GM21367 (cell line): Measurements from ENCODE around the gene TMEM132A.

Experiments used
- ATAC-seq: cut with Tn5 transposase; IDR thresholded peaks from one replicate; pipeline ENCODE4 v1.9.1; 2021; ENCODE audit not compliant: unreplicated experiment

The TMEM132A gene

GRCh38 chr11:60924110-60924905 lies at the start of gene TMEM132A:
TMEM132A (plus strand) TSS chr11:60924460; CDS start chr11:60924634, 174 bp downstream.
- no peak for ATAC-seq

GRCh38 chr11:60875366-60876167 lies 48.7 kb upstream of the TMEM132A start:
- no peak for ATAC-seq

- ATAC-seq, result no peak
Measured at GRCh38 chr11:60876168-60876485, 48.1 kb upstream of the TMEM132A start.

- ATAC-seq, result no peak
Measured at GRCh38 chr11:60878245-60879101, 45.8 kb upstream of the TMEM132A start.

GRCh38 chr11:60879104-60879503 lies 45.2 kb upstream of the TMEM132A start:
- no peak for ATAC-seq

GRCh38 chr11:60879971-60880588 lies 44.2 kb upstream of the TMEM132A start:
- ATAC-seq, result no peak

- no peak for ATAC-seq
Measured at GRCh38 chr11:60880643-60881282, 43.5 kb upstream of the TMEM132A start.

- no peak for ATAC-seq
Measured at GRCh38 chr11:60887556-60887955, 36.7 kb upstream of the TMEM132A start.

GRCh38 chr11:60889869-60890311 lies 34.4 kb upstream of the TMEM132A start:
- no peak for ATAC-seq

GRCh38 chr11:60890696-60891095 lies 33.6 kb upstream of the TMEM132A start:
- ATAC-seq, result no peak

GRCh38 chr11:60891103-60891741 lies 33.0 kb upstream of the TMEM132A start:
- ATAC-seq, result no peak

GRCh38 chr11:60895687-60896086 lies 28.6 kb upstream of the TMEM132A start:
- no peak for ATAC-seq

- no peak for ATAC-seq
Measured at GRCh38 chr11:60897496-60897895, 26.8 kb upstream of the TMEM132A start.

GRCh38 chr11:60899046-60899936 lies 25.0 kb upstream of the TMEM132A start:
- ATAC-seq, result no peak

GRCh38 chr11:60899977-60900376 lies 24.3 kb upstream of the TMEM132A start:
- no peak for ATAC-seq

- no peak for ATAC-seq
Measured at GRCh38 chr11:60900673-60901404, 23.4 kb upstream of the TMEM132A start.

GRCh38 chr11:60902625-60903024 lies 21.6 kb upstream of the TMEM132A start:
- no peak for ATAC-seq

GRCh38 chr11:60905047-60905446 lies 19.2 kb upstream of the TMEM132A start:
- no peak for ATAC-seq
